GM10266 (cell line): Measurements from ENCODE around the gene LYST.
A peak's percentile ranks its signal among the peaks of the same experiment; 100 is the strongest.

Source experiments
- DNase-seq: peaks from one replicate; pipeline ENCODE4 v3.0.0; 2012; ENCODE audit errors: extremely low spot score
- CTCF ChIP-seq: IDR thresholded peaks from 2 replicates; pipeline ENCODE4 v1.5.1; 2012; ENCODE audit warnings: mild to moderate bottlenecking, low read depth; ENCODE audit not compliant: control insufficient read depth, insufficient read depth; ENCODE audit errors: missing control alignments

The LYST gene

GRCh38 chr1:235703506-235703905 is 163.2 kb downstream of the LYST start:
- TF ChIP-seq CTCF = no peak
- no peak for DNase-seq

GRCh38 chr1:235702412-235702811 is 164.3 kb downstream of the LYST start:
- DNase-seq = no peak
- no peak for TF ChIP-seq CTCF

- TF ChIP-seq CTCF = no peak
- peak; percentile 5 for DNase-seq
These were observed 169.2 kb downstream of the LYST start for GRCh38 chr1:235697508-235697907.

GRCh38 chr1:235689356-235689755 is 177.3 kb downstream of the LYST start:
- no peak for DNase-seq
- no peak for TF ChIP-seq CTCF

- no peak for DNase-seq
- TF ChIP-seq CTCF = no peak
These were observed 178.6 kb downstream of the LYST start for GRCh38 chr1:235688096-235688495.

GRCh38 chr1:235683653-235684052 is 183.1 kb downstream of the LYST start:
- DNase-seq = no peak

GRCh38 chr1:235682216-235682615 is 184.5 kb downstream of the LYST start:
- DNase-seq = no peak
- no peak for TF ChIP-seq CTCF

More at GRCh38 chr1:235683653-235684052, 183.1 kb downstream of the LYST start:
- TF ChIP-seq CTCF = no peak
